NCI-H187 (cell line): ENCODE data around the gene PICK1.

Experiments used
- DNase-seq, 2 experiments: peaks; one replicate each; lab custom pipeline; 2025; lab: John Stamatoyannopoulos, UW

PICK1 gene

GRCh38 chr22:38087855-38088254 lies 30.7 kb downstream of the PICK1 start:
- no peak for DNase-seq

- no peak for DNase-seq
These were observed 31.6 kb downstream of the PICK1 start for GRCh38 chr22:38088629-38089473.

GRCh38 chr22:38089474-38089851 lies 32.3 kb downstream of the PICK1 start:
- no peak for DNase-seq

- no peak for DNase-seq
These were observed 39.9 kb downstream of the PICK1 start for GRCh38 chr22:38097058-38097457.

- no peak for DNase-seq
These were observed 40.6 kb downstream of the PICK1 start for GRCh38 chr22:38097557-38098409.

GRCh38 chr22:38098410-38099249 lies 41.4 kb downstream of the PICK1 start:
- DNase-seq = no peak

GRCh38 chr22:38103641-38104040 lies 46.4 kb downstream of the PICK1 start:
- DNase-seq = no peak

GRCh38 chr22:38104084-38104483 lies 46.9 kb downstream of the PICK1 start:
- no peak for DNase-seq

GRCh38 chr22:38106814-38107578 lies 49.8 kb downstream of the PICK1 start:
- no peak for DNase-seq

GRCh38 chr22:38107692-38108515 lies 50.7 kb downstream of the PICK1 start:
- DNase-seq = no peak

- no peak for DNase-seq
These were observed 51.5 kb downstream of the PICK1 start for GRCh38 chr22:38108561-38109319.

- no peak for DNase-seq
These were observed 52.3 kb downstream of the PICK1 start for GRCh38 chr22:38109371-38110001.

GRCh38 chr22:38110008-38110862 lies 53.0 kb downstream of the PICK1 start, which contains the start of gene BAIAP2L2:
TSS of gene BAIAP2L2 (minus strand) at chr22:38110684. CDS start at chr22:38110525, 159 bp downstream.
- no peak for DNase-seq

- DNase-seq = no peak
These were observed 54.0 kb downstream of the PICK1 start for GRCh38 chr22:38110863-38111852.

- DNase-seq = no peak
These were observed 54.7 kb downstream of the PICK1 start for GRCh38 chr22:38111925-38112355.

- DNase-seq = no peak
These were observed 55.2 kb downstream of the PICK1 start for GRCh38 chr22:38112381-38112780.
